Measurements from ENCODE around the gene SGMS1. TPM values are rescaled to one million over a fixed set of nuclear protein-coding genes. Genes with fewer than 3 reads are reported as not detected.

Gene SGMS1
- total and polyA plus RNA-seq, 4 donors, result 15.8 to 142 (median 41.3) TPM

GRCh38 chr10:50324046-50324445 lies 299.7 kb downstream of the SGMS1 start:
- Histone ChIP-seq H3K4me1 (ENCODE audit: control insufficient read depth in 5 of 5, insufficient read depth in 5 of 5, low read length in 5 of 5) (peaks cover 2 to 51% (median 27%) of the 10 kb centered on the region in 5 donors), H3K9me3 (ENCODE audit: control insufficient read depth in 4 of 4, insufficient read depth in 3 of 4, low read length in 3 of 4) (no peaks in the 10 kb centered on the region), H3K36me3 (ENCODE audit: control insufficient read depth in 4 of 4, insufficient read depth in 4 of 4, low read length in 4 of 4) (peaks cover 0 to 3% (median 0%) of the 10 kb centered on the region in 4 donors), H3K27me3 (ENCODE audit: control insufficient read depth in 3 of 3, insufficient read depth in 3 of 3, low read length in 2 of 3) (no peaks in the 10 kb centered on the region), H3K27ac (ENCODE audit: low read depth in 1 of 2, low read length in 1 of 2) (peak overlapping the region in 1 of 2 donors; percentile 33), H3K4me3 (no peak overlapping the region), H3K9ac (ENCODE audit: insufficient read depth in 1 of 2, low read length in 2 of 2) (no peak overlapping the region)
- WGBS, 2 donors, result 96 to 98% methylated on average over 2 of the region's 2 CpGs
- no peak for TF ChIP-seq CTCF (IDR thresholded peaks at IDR 0.05; ENCODE audit: control extremely low read depth, extremely low read depth)
- no peak for ATAC-seq (ENCODE audit: insufficient read depth, low FRiP score)
- DNase-seq, result no peak

- H3K27me3 ChIP-seq (ENCODE audit: control insufficient read depth in 3 of 3, insufficient read depth in 3 of 3, low read length in 2 of 3), result no peaks in the 10 kb centered on the region
- peak in 2 of 3 donors; percentile 27 to 46 for DNase-seq
- H3K36me3 ChIP-seq (ENCODE audit: control insufficient read depth in 4 of 4, insufficient read depth in 4 of 4, low read length in 4 of 4), result peaks cover 0 to 3% (median 0%) of the 10 kb centered on the region in 4 donors
- WGBS, 2 donors, result 63 to 74% methylated on average over 3 of the region's 3 CpGs
- no peaks in the 10 kb centered on the region for H3K9me3 ChIP-seq (ENCODE audit: control insufficient read depth in 4 of 4, insufficient read depth in 3 of 4, low read length in 3 of 4)
- H3K4me1 ChIP-seq (ENCODE audit: control insufficient read depth in 5 of 5, insufficient read depth in 5 of 5, low read length in 5 of 5), result peaks cover 2 to 48% (median 25%) of the 10 kb centered on the region in 5 donors
- no peak for TF ChIP-seq CTCF (IDR thresholded peaks at IDR 0.05; ENCODE audit: control extremely low read depth, extremely low read depth)
- H3K4me3 ChIP-seq, result no peak overlapping the region
- no peak for ATAC-seq (ENCODE audit: insufficient read depth, low FRiP score)
- H3K9ac ChIP-seq (ENCODE audit: insufficient read depth in 1 of 2, low read length in 2 of 2), result no peak overlapping the region
- H3K27ac ChIP-seq (ENCODE audit: low read depth in 1 of 2, low read length in 1 of 2), result no peak overlapping the region
Observed at GRCh38 chr10:50322077-50322476, 301.7 kb downstream of the SGMS1 start.

- Histone ChIP-seq H3K27me3 (ENCODE audit: control insufficient read depth in 3 of 3, insufficient read depth in 3 of 3, low read length in 2 of 3) (no peaks in the 10 kb centered on the region), H3K4me1 (ENCODE audit: control insufficient read depth in 5 of 5, insufficient read depth in 5 of 5, low read length in 5 of 5) (peaks cover 2 to 50% (median 26%) of the 10 kb centered on the region in 5 donors), H3K9ac (ENCODE audit: insufficient read depth in 1 of 2, low read length in 2 of 2) (no peak overlapping the region), H3K36me3 (ENCODE audit: control insufficient read depth in 4 of 4, insufficient read depth in 4 of 4, low read length in 4 of 4) (peaks cover 0 to 3% (median 0%) of the 10 kb centered on the region in 4 donors), H3K9me3 (ENCODE audit: control insufficient read depth in 4 of 4, insufficient read depth in 3 of 4, low read length in 3 of 4) (no peaks in the 10 kb centered on the region), H3K27ac (ENCODE audit: low read depth in 1 of 2, low read length in 1 of 2) (no peak overlapping the region), H3K4me3 (no peak overlapping the region)
- TF ChIP-seq CTCF (IDR thresholded peaks at IDR 0.05; ENCODE audit: control extremely low read depth, extremely low read depth), result no peak
- no peak for DNase-seq
- ATAC-seq (ENCODE audit: insufficient read depth, low FRiP score), result no peak
Observed at GRCh38 chr10:50318129-50318528, 305.6 kb downstream of the SGMS1 start.

All from lung (tissue), 12 donors.